Panc1 (cell line): ENCODE results near the gene ABCC4. TPM values are rescaled to one million over a fixed set of nuclear protein-coding genes. Genes with fewer than 3 reads are reported as not detected.
A peak's percentile ranks its signal among the peaks of the same experiment; 100 is the strongest.

Experiments used
- ATAC-seq: fragments of 200-7000 bp; cut with Tn5 transposase; 2 replicates; pipeline ENCODE4 v1.9.1; 2020; ENCODE audit warnings: mild to moderate bottlenecking, moderate library complexity
- BruUV-seq: library from RNA; stranded (reverse); fragments of 400-500 nt; replicated peaks from 2 replicates; lab custom pipeline; 2021; lab: Mats Ljungman, UMichigan
- CTCF ChIA-PET: fragments of 300-600 bp; sonication (Branson Sonifier 250); formaldehyde crosslinking; loops from one replicate; lab custom pipeline; 2022; ENCODE audit warnings: antibody characterized with exemption; lab: Charles Lee
- POLR2A ChIA-PET: fragments of 300-600 bp; sonication (Branson Sonifier 250); formaldehyde crosslinking; loops from one replicate; lab custom pipeline; 2022; ENCODE audit warnings: antibody characterized with exemption; lab: Charles Lee
- DNase-seq: peaks from one replicate; pipeline ENCODE4 v3.0.0-alpha.2; 2010; ENCODE audit warnings: low read depth, low spot score
- H3K27ac ChIP-seq: 2 replicates; pipeline ENCODE4 v1.5.1; 2011; ENCODE audit warnings: mild to moderate bottlenecking, low read length, inconsistent platforms
- H3K27me3 ChIP-seq: fragments of 200-500 bp; sonication (Bioruptor generic); 2 replicates; pipeline ENCODE4 v1.6.0; 2014; ENCODE audit warnings: low read length, inconsistent platforms; ENCODE audit not compliant: control insufficient read depth, insufficient read depth
- H3K36me3 ChIP-seq: fragments of 200-500 bp; sonication (Bioruptor generic); 2 replicates; pipeline ENCODE4 v1.5.1; 2014; ENCODE audit warnings: inconsistent platforms, mild to moderate bottlenecking, low read length, moderate library complexity; ENCODE audit not compliant: control insufficient read depth, insufficient read depth
- H3K4me1 ChIP-seq: 2 replicates; pipeline ENCODE4 v1.5.1; 2011; ENCODE audit warnings: inconsistent platforms, mild to moderate bottlenecking, low read length, moderate library complexity; ENCODE audit not compliant: control insufficient read depth, insufficient read depth
- H3K4me3 ChIP-seq, 2 experiments: 2 replicates each; pipeline ENCODE4 v1.5.1; 2011 to 2012; ENCODE audit warnings: low read depth in 2 of 2, low read length in 2 of 2, mild to moderate bottlenecking in 2 of 2, inconsistent platforms in 1 of 2, moderate library complexity in 1 of 2
- H3K9me3 ChIP-seq: fragments of 200-500 bp; sonication (Bioruptor generic); 2 replicates; pipeline ENCODE4 v1.5.1; 2014; ENCODE audit warnings: low read depth, mild to moderate bottlenecking, inconsistent platforms, low read length, moderate library complexity; ENCODE audit not compliant: control insufficient read depth, insufficient read depth
- POLR2AphosphoS5 ChIP-seq: IDR thresholded peaks from 2 replicates; pipeline ENCODE4 v1.6.1; 2012; ENCODE audit warnings: mild to moderate bottlenecking, low read depth, low read length, moderate library complexity
- REST ChIP-seq, 2 experiments: IDR thresholded peaks; 2 replicates each; pipeline ENCODE4 v1.6.1; 2011 to 2012; ENCODE audit warnings: low read depth in 2 of 2, control low read depth in 1 of 2, low read length in 1 of 2, mild to moderate bottlenecking in 1 of 2, moderate library complexity in 1 of 2; ENCODE audit not compliant: insufficient read depth in 1 of 2
- SIN3A ChIP-seq: IDR thresholded peaks from 2 replicates; pipeline ENCODE4 v1.6.1; 2012; ENCODE audit warnings: low read depth, mild to moderate bottlenecking, low read length, moderate library complexity, borderline replicate concordance; ENCODE audit not compliant: insufficient read depth
- TCF7L2 ChIP-seq: IDR thresholded peaks from 2 replicates; pipeline ENCODE4 v1.6.1; 2011; ENCODE audit warnings: mild to moderate bottlenecking, low read depth, low read length, inconsistent platforms
- in situ Hi-C: cut with HindIII; loops from 2 replicates; pipeline ENCODE4 v1.10.0; 2016; ENCODE audit warnings: low sequenced_read_pairs, low pct_unique_long_range_greater_than_20kb
- intact Hi-C: fragments of 100-400 bp; cut with micrococcal nuclease; formaldehyde crosslinking; loops from one replicate; pipeline ENCODE4 v1.10.0; 2022; ENCODE audit not compliant: unreplicated experiment
- total RNA-seq: library from RNA; stranded (reverse); gene quantifications from one replicate; pipeline ENCODE4 v1.2.1, GENCODE V29; 2021; ENCODE audit not compliant: unreplicated experiment
- TF ChIP-seq, protein P1 (sequence below): fragments of 450-650 bp; IDR thresholded peaks from 2 replicates; pipeline ENCODE4 v1.5.1; 2017; ENCODE audit warnings: mild to moderate bottlenecking

Gene ABCC4
- total RNA-seq, 1 experiment from 2014 or later: 69.3 TPM

DNA sequence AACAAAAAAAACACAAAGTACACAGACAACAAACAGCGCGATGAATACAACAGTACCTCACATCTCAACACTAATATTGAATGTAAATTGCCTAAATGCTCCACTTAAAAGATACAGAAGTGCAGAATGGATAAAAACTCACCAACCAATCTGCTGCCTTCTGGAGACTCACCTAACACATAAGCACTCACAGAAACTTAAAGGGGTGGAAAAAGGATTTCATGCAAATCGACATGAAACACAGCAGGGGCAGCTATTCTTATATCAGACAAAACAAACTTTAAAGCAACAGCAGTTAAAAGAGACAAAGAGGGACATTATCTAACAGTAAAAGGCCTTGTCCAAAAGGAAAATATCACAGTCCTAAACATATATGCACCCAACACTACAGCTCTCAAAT is 209.5 kb downstream of the ABCC4 start:
- Histone ChIP-seq H3K9me3 (peaks cover 8% of the 10 kb centered on the region; the same call in 1 of the 2 replicates), H3K4me1 (peaks cover 5% of the 10 kb centered on the region; the same call in 1 of the 2 replicates), H3K27me3 (no peaks in the 10 kb centered on the region), H3K36me3 (no peaks in the 10 kb centered on the region), H3K27ac (no peak overlapping the region), H3K4me3 (no peak overlapping the region)
- ChIA-PET CTCF (no interaction called here), POLR2A (no interaction called here)
- in situ Hi-C loops (no loop called here), intact Hi-C loops (no loop called here)
- BruUV-seq: no TSS peak
- ATAC-seq (no peak), DNase-seq (no peak)
- no peak for TF ChIP-seq TCF7L2
- no peak for TF ChIP-seq POLR2AphosphoS5
- no peak for TF ChIP-seq SIN3A
- TF ChIP-seq REST (IDR thresholded peaks at IDR 0.05; ENCODE audit: insufficient read depth in 1 of 2, low read depth in 2 of 2, low read length in 1 of 2): no peak
- TF ChIP-seq, protein P1, sequence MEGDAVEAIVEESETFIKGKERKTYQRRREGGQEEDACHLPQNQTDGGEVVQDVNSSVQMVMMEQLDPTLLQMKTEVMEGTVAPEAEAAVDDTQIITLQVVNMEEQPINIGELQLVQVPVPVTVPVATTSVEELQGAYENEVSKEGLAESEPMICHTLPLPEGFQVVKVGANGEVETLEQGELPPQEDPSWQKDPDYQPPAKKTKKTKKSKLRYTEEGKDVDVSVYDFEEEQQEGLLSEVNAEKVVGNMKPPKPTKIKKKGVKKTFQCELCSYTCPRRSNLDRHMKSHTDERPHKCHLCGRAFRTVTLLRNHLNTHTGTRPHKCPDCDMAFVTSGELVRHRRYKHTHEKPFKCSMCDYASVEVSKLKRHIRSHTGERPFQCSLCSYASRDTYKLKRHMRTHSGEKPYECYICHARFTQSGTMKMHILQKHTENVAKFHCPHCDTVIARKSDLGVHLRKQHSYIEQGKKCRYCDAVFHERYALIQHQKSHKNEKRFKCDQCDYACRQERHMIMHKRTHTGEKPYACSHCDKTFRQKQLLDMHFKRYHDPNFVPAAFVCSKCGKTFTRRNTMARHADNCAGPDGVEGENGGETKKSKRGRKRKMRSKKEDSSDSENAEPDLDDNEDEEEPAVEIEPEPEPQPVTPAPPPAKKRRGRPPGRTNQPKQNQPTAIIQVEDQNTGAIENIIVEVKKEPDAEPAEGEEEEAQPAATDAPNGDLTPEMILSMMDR: no peak

GRCh38 chr13:95087746-95088305 is 213.4 kb downstream of the ABCC4 start:
- ATAC-seq (peak; percentile 56; the same call in 1 of the 2 replicates), DNase-seq (no peak)
- ChIA-PET CTCF (no interaction called here), POLR2A (no interaction called here)
- no peak overlapping the region for H3K4me3 ChIP-seq
- H3K27me3 ChIP-seq: no peaks in the 10 kb centered on the region
- no peaks in the 10 kb centered on the region for H3K9me3 ChIP-seq
- in situ Hi-C loops (no loop called here), intact Hi-C loops (no loop called here)
- TF ChIP-seq, protein P1: no peak
- peaks cover 5% of the 10 kb centered on the region; the same call in 1 of the 2 replicates for H3K4me1 ChIP-seq
- no TSS peak for BruUV-seq
- H3K36me3 ChIP-seq: no peaks in the 10 kb centered on the region
- H3K27ac ChIP-seq: peak overlapping the region; percentile 34; the same call in 1 of the 2 replicates
